Ishikawa (cell line): ENCODE data around the gene NAV3.

Source experiments
- CEBPB ChIP-seq: IDR thresholded peaks from 2 replicates; pipeline ENCODE4 v1.6.1; 2012
- CREB1 ChIP-seq: IDR thresholded peaks from 2 replicates; pipeline ENCODE4 v1.6.1; 2012; ENCODE audit warnings: low read depth
- EGR1 ChIP-seq: IDR thresholded peaks from 2 replicates; pipeline ENCODE4 v1.6.1; 2012
- EP300 ChIP-seq: IDR thresholded peaks from 2 replicates; pipeline ENCODE4 v1.6.1; 2012; ENCODE audit warnings: borderline replicate concordance
- FOXM1 ChIP-seq: IDR thresholded peaks from 2 replicates; pipeline ENCODE4 v1.6.1; 2012; ENCODE audit warnings: low read depth, borderline replicate concordance
- MAX ChIP-seq: IDR thresholded peaks from 2 replicates; pipeline ENCODE4 v1.6.1; 2012
- NFIC ChIP-seq: IDR thresholded peaks from 2 replicates; pipeline ENCODE4 v1.6.1; 2012
- RAD21 ChIP-seq: IDR thresholded peaks from 2 replicates; pipeline ENCODE4 v1.6.1; 2012; ENCODE audit warnings: low read depth
- TAF1 ChIP-seq: IDR thresholded peaks from 2 replicates; pipeline ENCODE4 v1.6.1; 2012; ENCODE audit warnings: low read depth, mild to moderate bottlenecking
- TCF12 ChIP-seq: IDR thresholded peaks from 2 replicates; pipeline ENCODE4 v1.6.1; 2012; ENCODE audit warnings: low read depth
- TEAD4 ChIP-seq: IDR thresholded peaks from 2 replicates; pipeline ENCODE4 v1.6.1; 2012
- YY1 ChIP-seq: IDR thresholded peaks from 2 replicates; pipeline ENCODE4 v1.6.1; 2012; ENCODE audit warnings: low read depth
- ZBTB7A ChIP-seq: IDR thresholded peaks from 2 replicates; pipeline ENCODE4 v1.6.1; 2012; ENCODE audit warnings: low read depth
- TF ChIP-seq, protein P1 (sequence below): IDR thresholded peaks from 2 replicates; pipeline ENCODE4 v1.6.1; 2012; ENCODE audit warnings: low read depth, mild to moderate bottlenecking
- TF ChIP-seq, protein P2 (sequence below): IDR thresholded peaks from 2 replicates; pipeline ENCODE4 v1.6.1; 2012

The NAV3 gene

DNA sequence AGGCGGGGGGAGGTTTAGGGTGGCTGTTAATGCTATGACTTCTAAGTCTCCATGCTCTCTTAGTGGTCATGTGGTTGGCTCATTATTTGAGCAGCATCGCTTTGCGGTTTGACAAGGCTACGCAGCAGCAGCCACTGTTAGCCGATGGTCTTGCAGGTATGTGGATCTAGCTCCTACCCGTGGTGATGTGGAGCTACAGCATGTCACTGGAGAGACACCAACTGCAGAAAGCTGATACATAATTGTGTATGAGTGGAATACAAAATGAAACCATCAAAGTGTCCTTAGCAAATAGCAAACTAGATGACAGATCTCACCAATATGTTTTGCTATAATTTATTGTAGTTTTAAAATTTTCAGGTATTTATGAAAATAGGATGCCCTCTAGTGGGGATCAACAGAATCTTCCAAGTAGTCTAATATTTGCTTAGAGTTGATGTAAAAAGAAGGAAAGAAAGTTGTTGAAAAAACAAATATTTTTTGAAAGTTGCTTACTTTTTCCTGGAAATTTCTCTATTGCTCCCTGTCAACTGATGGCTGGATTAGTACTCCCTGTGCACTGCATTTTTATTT is 94.9 kb downstream of the NAV3 start:
- TF ChIP-seq TAF1, result no peak
- TF ChIP-seq TEAD4, result peak; percentile 65
- TF ChIP-seq NFIC, result peak; percentile 77
- TF ChIP-seq RAD21, result peak; percentile 77

- TF ChIP-seq CEBPB, result no peak
- TF ChIP-seq RAD21, result no peak
- TF ChIP-seq CREB1, result no peak
- no peak for TF ChIP-seq TAF1
- no peak for TF ChIP-seq NFIC
- TF ChIP-seq EGR1, result no peak
- TF ChIP-seq MAX, result no peak
- TF ChIP-seq, protein P1, sequence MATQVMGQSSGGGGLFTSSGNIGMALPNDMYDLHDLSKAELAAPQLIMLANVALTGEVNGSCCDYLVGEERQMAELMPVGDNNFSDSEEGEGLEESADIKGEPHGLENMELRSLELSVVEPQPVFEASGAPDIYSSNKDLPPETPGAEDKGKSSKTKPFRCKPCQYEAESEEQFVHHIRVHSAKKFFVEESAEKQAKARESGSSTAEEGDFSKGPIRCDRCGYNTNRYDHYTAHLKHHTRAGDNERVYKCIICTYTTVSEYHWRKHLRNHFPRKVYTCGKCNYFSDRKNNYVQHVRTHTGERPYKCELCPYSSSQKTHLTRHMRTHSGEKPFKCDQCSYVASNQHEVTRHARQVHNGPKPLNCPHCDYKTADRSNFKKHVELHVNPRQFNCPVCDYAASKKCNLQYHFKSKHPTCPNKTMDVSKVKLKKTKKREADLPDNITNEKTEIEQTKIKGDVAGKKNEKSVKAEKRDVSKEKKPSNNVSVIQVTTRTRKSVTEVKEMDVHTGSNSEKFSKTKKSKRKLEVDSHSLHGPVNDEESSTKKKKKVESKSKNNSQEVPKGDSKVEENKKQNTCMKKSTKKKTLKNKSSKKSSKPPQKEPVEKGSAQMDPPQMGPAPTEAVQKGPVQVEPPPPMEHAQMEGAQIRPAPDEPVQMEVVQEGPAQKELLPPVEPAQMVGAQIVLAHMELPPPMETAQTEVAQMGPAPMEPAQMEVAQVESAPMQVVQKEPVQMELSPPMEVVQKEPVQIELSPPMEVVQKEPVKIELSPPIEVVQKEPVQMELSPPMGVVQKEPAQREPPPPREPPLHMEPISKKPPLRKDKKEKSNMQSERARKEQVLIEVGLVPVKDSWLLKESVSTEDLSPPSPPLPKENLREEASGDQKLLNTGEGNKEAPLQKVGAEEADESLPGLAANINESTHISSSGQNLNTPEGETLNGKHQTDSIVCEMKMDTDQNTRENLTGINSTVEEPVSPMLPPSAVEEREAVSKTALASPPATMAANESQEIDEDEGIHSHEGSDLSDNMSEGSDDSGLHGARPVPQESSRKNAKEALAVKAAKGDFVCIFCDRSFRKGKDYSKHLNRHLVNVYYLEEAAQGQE, result no peak
- TF ChIP-seq FOXM1, result no peak
- TF ChIP-seq YY1, result no peak
- TF ChIP-seq EP300, result no peak
- TF ChIP-seq TEAD4, result no peak
- TF ChIP-seq TCF12, result no peak
- TF ChIP-seq, protein P2, sequence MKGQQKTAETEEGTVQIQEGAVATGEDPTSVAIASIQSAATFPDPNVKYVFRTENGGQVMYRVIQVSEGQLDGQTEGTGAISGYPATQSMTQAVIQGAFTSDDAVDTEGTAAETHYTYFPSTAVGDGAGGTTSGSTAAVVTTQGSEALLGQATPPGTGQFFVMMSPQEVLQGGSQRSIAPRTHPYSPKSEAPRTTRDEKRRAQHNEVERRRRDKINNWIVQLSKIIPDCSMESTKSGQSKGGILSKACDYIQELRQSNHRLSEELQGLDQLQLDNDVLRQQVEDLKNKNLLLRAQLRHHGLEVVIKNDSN, result no peak
- no peak for TF ChIP-seq ZBTB7A
Measured at GRCh38 chr12:77928078-77928477, 97.4 kb downstream of the NAV3 start.

GRCh38 chr12:77932216-77932615 is 101.5 kb downstream of the NAV3 start:
- TF ChIP-seq TAF1 (no peak), CREB1 (no peak), EGR1 (no peak), RAD21 (no peak), NFIC (no peak), CEBPB (no peak), ZBTB7A (no peak), YY1 (no peak), TCF12 (no peak), EP300 (no peak), FOXM1 (no peak), MAX (no peak)
- TF ChIP-seq, protein P1, result no peak
- TF ChIP-seq, protein P2, result no peak

DNA sequence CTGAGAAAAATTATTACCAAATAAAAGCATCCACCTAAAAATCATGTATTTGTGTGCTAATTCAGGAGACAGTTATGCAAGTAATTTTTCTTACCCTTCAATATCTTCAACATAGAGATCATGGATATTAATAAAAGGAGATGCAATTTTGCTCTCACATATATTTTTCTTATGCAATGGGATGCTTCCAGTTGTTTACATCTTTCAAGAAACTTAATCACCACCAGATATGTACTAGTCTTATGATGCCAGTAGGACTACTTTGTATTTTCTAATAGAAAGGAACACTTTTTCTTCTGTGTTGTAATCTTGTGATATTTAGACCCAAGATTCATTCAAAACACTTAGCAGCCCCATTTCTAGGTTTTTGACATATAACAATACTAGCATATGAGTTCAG is 107.6 kb downstream of the NAV3 start:
- TF ChIP-seq RAD21, result no peak
- no peak for TF ChIP-seq TAF1
- TF ChIP-seq, protein P1, result no peak
- no peak for TF ChIP-seq CREB1
- TF ChIP-seq FOXM1, result no peak
- TF ChIP-seq ZBTB7A, result no peak
- TF ChIP-seq MAX, result no peak
- no peak for TF ChIP-seq EGR1
- no peak for TF ChIP-seq EP300
- no peak for TF ChIP-seq TCF12
- no peak for TF ChIP-seq YY1
- TF ChIP-seq, protein P2, result no peak
- no peak for TF ChIP-seq NFIC
- TF ChIP-seq TEAD4, result no peak
- no peak for TF ChIP-seq CEBPB
